HG03103 (cell line): ENCODE data around the gene ITPRIPL1.
A peak's percentile ranks its signal among the peaks of the same experiment; 100 is the strongest.

Experiments
- ATAC-seq: cut with Tn5 transposase; IDR thresholded peaks from one replicate; pipeline ENCODE4 v1.9.1; 2021; ENCODE audit warnings: low read depth; ENCODE audit not compliant: unreplicated experiment

Gene ITPRIPL1

DNA sequence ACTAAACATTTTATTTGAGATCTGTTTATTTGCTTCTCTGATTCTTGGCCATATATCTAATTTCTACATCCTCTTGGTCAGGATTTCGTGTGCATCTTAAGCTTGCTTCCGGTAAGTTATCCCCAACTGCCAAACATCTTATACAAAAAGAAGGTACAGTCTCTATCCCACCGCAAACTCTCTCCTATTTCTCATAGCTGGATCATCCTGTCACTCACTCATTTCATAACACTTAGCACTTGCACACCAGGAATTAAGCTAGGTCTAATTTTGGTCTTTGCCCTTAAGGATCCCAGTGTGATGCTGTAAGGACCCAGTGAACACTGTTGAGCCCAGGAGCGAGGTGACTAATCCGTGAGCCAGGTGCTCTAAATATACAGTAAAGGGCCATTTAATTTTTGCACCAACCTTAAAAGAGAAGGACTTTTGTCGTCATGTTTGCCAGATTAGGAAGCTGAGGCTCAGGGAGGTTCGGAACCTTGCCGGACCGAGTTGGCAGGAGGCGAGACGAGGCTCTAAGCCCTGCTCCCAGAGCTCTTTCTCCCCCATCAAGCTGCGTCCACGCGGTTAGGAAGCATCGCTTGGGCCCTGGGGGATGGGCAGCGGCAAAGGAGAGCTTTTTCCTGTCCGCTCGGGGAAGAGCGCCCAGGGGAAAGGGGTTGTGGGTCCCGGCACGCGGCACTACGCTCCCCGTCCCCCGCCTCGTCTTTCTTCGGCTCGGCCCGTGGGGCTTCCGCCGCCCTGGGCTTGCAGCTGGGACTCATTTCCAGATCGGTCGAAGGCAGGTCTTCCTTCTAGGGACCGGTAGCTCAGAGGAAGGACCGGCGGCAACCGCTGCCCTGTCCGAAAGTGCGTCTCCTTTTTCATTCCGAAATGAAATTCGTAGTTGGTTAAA lies 4.1 kb upstream of the ITPRIPL1 start:
- ATAC-seq: peak; percentile 5

DNA sequence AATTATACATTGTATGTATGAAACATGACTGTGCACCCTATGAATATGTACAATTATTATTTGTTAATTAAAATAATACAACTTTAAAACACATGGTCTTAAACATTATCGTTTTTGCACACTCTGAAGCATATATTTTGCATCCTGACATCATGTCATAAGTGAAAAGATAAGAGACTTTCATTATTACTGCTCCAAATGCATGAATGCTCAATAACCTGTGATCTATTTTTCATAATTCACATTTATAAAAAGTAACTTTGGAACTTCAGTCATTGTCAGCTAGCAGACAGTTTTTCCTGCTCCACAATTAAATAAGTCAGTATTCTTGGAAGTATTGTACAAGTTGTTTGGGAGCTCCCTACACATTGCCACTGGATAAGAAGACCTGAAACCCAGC lies 1.3 kb upstream of the ITPRIPL1 start:
- no peak for ATAC-seq

DNA sequence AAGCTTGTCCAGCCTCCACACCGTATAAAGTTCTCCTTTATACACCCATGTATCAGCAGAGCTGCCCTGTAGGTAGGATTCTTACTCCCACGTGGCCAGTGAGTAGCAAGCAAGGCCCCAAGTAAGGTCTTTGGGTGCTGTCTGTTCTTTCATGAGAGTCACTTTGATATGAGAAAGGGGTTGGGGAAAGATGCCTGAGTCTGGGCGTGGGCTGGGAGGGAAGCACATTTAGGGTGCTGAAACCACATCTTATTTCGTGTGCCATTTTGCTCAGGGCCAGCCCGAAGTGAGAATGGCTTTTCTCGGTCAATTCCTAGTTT lies 436 bp upstream of the ITPRIPL1 start:
- no peak for ATAC-seq

DNA sequence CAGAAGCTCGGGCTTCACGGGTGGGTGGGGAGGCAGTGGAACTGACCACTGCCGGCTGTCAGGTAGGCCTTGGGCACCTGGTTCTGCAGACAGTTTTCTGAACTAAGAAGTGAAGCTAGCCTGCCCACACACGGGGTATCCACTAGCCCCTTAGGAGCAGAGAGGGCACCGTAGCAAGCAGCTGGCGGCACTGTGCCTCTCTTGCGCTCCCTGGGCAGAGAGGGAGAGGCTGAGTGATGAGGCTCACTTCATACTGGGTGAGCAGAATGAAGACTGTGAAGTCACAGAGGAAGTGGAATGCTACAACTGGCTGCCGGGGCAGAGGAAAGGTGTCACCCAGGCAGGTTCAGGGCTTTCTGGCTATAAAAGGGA lies 753 bp downstream of the ITPRIPL1 start:
- no peak for ATAC-seq

DNA sequence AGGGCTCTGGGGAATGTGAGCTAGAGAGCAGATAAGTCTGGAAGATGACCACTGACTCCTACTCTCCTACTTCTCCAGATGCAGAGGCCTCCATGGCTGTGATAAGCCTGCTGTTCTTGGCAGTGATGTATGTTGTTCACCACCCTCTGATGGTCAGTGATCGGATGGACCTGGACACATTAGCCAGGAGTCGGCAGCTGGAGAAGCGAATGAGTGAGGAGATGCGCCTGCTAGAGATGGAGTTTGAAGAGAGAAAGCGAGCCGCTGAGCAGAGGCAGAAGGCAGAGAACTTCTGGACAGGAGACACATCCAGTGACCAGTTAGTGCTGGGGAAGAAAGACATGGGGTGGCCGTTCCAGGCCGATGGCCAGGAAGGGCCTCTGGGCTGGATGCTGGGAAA lies 1.4 kb downstream of the ITPRIPL1 start:
- no peak for ATAC-seq

DNA sequence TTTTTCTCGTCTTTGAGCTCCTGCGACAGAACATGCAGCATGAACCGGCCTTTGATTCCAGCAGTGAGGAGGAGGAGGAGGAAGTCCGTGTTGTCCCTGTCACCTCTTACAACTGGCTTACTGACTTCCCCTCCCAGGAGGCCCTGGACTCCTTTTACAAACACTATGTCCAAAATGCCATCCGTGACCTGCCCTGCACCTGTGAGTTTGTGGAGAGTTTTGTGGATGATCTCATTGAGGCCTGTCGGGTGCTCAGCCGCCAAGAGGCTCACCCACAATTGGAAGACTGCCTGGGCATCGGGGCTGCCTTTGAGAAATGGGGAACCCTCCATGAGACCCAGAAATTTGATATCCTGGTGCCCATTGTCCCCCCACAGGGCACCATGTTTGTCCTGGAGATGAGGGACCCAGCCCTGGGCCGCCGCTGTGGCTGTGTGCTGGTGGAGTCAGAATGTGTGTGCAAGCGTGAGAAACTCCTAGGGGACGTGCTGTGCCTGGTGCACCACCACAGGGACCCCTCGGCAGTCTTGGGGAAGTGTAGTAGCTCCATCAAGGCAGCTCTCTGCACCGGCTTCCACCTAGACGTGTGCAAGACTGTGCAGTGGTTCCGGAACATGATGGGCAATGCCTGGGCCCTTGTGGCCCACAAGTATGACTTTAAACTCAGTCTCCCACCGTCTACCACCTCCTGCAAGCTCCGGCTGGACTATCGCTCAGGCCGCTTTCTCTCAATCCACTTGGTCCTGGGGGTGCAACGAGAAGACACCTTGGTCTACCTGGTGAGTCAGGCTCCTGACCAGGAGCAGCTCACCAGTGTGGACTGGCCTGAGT lies 2.1 kb downstream of the ITPRIPL1 start:
- ATAC-seq: no peak

DNA sequence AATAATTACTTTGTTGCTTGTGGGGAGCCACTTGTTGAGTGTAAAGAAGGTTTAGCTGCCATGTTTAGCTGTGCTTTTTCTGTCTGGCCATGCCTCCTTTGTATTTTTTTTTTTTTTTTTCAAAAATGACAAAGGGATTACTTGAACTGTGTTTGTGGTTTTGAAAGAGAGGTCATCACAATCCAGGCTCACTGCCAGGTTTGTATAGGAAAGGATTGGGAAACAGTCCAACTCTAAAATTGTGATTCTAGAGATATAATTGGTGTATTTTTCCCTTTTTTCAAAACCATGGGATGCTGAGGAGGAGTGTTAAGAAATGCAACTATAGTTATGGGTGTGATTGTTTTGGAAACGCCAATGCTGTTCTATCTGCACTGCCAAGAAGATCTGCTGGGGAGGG lies 4.3 kb downstream of the ITPRIPL1 start:
- ATAC-seq: no peak

DNA sequence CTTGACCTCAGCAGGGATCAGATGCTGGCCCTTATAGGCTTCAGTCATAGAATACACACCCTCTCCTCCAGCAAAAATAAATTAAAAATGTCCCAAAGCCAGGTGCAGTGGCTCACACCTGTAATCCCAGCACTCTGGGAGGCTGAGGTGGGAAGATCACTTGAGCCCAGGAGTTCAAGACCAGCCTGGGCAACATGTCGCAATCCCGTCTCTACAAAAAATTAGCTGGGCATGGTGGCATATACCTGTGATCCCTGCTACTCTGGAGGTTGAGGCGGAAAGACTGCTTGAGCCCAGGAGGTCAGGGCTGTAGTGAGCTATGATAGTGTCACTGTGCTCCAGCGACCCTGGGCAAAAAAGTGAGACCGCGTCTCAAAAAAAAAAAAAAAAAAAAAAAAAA lies 4.8 kb downstream of the ITPRIPL1 start:
- ATAC-seq: no peak

DNA sequence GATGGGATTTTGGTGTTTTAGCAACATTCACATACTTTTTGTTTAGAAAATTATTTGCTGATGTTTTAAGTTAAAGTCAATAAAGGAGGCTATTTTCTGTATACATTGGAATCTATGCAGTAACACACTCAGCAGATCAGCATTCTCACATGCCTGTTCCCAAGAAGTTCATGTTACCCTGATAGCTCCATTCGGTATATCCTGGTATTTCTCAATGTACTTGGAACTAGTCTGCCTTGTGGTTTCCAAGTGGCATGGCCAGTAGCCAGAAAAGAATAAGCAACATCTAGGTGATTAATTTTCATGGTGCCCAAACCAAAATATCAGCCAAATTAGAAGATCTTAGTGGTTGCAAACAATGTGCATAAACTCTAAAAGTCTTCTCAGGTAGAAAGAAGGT lies 5.3 kb downstream of the ITPRIPL1 start:
- ATAC-seq: no peak

DNA sequence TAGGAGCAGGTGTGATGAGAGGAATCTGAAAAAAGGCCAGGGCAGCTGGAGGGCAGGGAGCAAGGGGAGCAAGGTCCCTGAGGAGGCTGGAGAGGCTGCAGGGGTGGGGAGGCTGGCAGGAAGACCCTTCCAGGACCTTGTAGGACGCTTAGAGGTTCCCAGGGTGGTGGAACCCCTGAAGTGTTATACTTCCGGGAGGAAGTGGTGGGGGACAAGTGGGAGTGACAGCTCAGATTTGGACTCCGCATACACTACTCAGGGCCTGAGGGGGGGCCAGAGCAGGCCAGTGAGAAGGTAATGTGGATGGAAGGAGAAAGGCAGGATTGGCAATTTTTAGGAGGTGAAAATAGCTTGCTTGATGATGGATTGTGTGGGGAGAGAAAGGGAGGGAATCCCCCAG lies 8.6 kb downstream of the ITPRIPL1 start:
- ATAC-seq: no peak

DNA sequence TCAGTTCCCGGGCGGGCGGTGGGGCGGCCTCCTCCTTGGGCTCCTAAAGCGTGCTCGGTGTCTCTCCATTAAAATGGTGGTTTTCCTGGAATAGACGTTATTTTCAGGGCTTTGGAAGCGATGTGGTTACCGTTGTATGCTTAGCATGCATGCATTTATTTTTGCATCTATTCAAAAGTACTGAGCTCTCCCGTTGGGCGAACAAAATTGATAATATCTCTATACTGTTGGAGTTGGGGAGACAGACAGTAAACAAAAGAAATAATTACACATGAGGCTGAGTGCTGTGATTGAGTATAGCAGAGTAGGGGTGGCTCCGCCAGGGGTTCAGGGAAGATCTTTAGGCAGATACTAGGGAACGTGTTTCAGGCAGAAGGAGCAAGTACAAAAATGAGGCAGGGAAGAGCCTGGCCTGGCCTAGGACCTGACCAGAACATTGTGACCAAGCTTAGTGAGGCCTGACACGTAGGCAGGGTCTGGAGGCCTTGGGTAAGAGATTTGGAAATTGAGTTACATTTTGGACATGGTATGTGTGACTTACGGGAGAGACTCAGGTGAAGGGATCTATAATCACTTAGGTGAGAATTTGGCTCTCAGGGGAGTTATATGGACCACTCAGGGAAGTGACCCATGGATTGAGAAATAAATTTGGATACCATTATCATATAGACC lies 11.1 kb downstream of the ITPRIPL1 start:
- no peak for ATAC-seq

DNA sequence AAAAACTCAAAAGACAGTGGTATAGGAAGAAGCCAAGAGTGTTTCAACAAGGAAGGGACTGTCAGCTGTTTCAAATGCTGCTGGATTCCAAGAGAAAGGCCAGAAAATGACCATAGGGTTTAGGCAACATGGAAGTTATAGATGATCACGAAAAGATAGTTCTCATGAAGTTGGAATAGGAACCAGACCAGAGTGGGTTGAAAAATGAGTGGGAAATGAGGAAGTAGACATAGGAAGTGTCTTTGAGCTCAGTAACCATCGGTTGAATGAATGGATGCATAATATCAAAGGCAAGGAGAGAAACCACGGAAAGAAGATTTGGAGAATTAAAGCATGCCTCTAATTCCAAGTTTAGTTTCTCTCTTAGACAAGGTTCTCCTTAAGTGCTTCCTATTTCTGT lies 11.8 kb downstream of the ITPRIPL1 start:
- no peak for ATAC-seq

DNA sequence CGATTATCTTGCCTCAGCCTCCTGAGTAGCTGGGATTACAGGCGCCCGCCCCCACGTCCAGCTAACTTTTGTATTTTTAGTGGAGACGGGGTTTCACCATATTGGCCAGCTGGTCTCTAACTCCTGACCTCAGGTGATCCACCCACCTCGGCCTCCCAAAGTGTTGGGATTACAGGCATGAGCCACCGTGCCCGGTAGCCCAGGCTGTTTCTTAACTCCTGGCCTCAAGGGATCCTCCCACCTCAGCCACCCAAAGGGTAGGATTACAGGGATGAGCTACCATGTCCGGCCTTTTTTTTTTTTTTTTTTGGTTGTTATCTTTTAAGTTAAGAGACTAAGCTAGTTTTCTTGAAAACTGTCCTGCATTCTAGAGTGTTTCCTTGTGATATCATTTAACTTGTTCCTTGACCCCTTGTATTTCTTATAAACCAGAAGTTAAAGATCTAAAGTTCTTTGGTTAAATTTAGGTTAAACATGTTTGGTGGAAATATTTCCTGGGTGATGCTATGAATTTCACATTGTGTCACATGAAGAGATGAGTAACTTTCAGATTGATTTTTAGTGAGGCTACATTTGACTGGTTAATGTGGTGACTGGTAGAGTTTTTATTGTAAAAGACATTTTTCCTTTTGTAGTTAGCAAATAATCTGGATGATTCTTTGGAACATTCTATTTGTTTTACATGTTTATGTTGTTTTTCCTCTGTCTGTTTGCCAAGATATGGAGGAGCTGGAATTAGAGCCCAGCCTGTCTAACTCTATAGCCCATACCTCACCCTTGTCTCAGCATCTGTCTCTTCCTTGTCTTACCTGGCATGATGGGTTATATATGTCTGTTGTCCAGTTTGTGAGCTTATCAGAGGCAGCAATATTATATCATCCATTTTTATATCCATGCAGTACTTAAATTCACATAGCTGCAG lies 15.6 kb downstream of the ITPRIPL1 start:
- no peak for ATAC-seq

DNA sequence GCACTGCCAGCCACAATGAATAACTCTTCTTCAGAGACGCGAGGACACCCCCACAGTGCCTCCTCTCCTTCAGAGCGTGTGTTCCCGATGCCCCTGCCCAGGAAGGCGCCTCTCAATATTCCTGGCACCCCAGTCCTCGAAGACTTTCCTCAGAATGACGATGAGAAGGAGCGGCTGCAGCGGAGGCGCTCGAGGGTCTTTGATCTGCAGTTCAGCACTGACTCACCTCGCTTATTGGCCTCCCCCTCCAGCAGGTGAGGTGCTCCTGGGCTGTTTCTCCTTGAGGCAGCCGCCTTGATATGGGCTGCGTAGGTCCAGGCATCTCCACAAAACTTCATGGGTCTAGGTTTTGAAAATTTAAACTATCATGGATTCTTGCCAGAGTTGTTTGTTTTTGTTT lies 16.5 kb downstream of the ITPRIPL1 start:
- no peak for ATAC-seq

DNA sequence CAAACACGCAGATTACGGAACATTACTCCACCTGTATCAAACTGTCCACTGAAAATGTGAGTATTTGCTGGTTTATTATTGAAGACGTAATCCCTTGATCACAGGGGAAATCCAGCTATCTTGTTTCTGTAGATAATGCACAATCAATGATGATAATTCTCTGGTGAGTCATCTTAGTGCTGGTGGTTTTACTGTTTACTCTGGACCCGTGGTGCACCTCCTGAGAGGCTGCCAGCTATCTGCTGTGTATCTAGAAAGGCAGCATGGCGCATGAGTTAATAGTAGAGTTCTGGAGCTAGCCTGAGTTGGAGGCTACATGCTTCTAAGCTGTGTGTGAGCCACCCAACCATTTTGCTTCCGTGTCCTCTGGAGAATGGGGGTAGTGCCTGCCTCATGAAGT lies 17.0 kb downstream of the ITPRIPL1 start:
- no peak for ATAC-seq

DNA sequence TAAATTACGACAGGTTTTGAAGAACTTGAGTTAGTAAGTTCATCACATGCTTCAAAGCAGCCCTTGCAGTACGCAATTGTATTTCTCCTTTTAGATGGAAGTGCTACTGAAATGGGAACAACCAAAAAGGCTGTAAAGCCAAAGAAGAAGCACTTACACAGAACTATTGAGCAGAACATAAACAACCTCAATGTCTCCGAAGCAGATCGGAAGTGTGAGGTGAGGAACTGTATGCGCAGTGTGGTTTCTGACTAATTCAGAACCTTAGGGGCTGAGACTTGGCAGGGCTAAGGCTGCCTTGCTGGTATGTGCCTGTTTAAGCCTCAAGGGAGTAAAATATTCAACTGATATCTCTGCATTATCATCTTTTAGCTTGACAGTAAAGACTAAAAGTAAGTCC lies 18.9 kb downstream of the ITPRIPL1 start:
- peak; percentile 77 for ATAC-seq

DNA sequence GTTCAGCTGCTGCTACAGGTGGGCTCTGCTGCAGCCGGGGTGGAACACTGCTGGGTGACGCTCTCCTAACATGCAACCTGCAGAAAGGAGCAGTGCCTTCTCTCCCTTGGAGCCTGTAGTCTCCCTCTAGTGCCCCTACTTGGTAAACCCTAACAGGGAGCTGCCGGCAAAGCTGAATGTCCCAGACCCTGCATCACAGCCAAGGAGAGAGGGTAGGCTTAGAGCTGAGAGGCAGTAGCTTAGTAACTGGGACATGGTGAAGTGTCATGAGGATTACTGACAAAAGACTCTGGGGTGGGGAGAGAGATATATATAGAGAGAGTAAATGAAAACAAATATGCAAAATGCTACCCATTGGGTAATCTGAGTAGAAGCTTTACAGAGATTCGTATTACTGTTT lies 20.3 kb downstream of the ITPRIPL1 start:
- ATAC-seq: no peak

DNA sequence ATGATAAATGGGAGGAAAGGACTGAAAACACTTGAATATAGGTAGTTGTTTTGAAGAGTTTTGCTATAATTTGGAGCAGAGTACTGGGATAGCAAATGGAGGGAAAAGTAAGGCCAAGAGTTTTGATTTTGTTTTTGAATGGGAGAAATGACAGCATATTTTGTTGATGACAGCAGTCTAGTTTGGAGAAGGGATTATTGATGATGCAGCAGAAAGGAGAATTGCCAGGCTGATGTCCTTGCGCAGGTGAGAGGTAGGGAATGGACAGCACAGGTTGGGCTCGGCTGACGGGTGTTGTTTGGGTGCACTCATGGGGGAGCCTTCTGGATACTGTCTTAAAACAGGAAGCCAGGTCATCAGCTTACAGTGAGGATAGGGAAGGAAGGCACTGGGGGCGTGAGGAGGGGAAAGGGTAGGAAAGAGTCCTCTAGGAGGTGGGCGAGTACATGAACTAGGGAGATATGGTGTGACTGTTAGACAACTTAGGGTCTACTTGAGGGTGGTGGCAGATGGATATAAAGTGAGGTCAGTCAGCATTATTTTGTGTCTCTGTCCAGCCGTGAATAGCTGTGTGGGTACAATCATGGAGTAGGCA lies 20.8 kb downstream of the ITPRIPL1 start:
- no peak for ATAC-seq

DNA sequence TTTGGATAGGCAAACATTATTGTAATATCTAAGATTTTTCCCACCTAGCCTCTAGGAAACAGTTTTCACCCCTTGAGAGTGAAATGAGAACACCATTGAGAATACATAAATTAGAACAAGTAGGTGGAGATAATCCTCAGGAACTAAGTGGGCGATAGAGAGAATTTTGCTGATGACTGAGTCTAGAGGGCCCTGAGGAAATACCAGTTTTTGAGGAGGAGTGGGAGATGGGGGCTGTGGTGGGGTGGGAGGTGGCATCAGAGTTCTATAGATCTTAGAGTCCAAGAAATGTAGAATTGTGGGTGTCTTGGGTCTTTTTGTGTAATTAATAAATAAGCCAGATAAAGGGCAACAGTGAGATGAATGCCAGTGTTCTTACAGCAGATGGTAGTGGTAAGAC lies 22.3 kb downstream of the ITPRIPL1 start:
- ATAC-seq: no peak

DNA sequence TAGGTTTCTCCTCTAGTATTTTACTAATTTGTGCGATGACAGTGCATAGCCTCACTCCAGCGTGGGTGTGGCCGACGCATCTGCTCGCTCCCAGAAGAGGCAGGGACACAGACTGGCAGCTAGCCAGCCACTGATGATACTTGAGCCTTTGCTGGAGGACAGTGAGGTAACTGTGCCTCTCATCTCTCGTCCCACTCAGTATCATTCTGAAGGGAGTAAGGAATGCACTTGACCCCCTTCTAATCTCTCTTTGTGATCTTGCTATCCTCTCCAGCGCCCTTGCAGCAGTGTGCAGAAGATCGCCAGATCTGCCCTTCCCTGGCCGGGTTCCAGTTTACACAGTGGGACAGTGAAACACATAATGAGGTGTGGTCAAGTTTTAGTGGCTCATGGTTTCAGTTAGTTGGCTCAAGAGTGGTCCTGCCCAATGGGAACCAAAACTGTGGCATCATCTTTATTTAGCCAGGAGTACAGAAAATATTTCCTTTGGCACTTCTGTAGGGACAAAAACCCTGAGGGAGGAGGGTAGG lies 28.0 kb downstream of the ITPRIPL1 start:
- no peak for ATAC-seq
